Nephron progenitor cell (in vitro differentiated cells): ENCODE data around the gene SERGEF.

Experiments used
- DNase-seq: peaks from one replicate; pipeline ENCODE4 v3.0.0; 2021
- H3K27ac Mint-ChIP-seq: 2 replicates; pipeline ENCODE4 v1.8.0; 2021; ENCODE audit warnings: mild to moderate bottlenecking, moderate library complexity, mixed read lengths
- H3K27me3 Mint-ChIP-seq: 2 replicates; pipeline ENCODE4 v1.8.0; 2021; ENCODE audit warnings: mild to moderate bottlenecking, low read depth, mixed read lengths; ENCODE audit not compliant: poor library complexity
- H3K36me3 Mint-ChIP-seq: 2 replicates; pipeline ENCODE4 v1.8.0; 2021; ENCODE audit warnings: low read depth, mixed read lengths
- H3K4me1 Mint-ChIP-seq: 2 replicates; pipeline ENCODE4 v1.8.0; 2021; ENCODE audit warnings: mixed read lengths
- H3K4me3 Mint-ChIP-seq: 2 replicates; pipeline ENCODE4 v1.8.0; 2021; ENCODE audit warnings: mild to moderate bottlenecking, moderate library complexity, mixed read lengths
- H3K9me3 Mint-ChIP-seq: 2 replicates; pipeline ENCODE4 v1.8.0; 2021; ENCODE audit warnings: mild to moderate bottlenecking, moderate library complexity, mixed read lengths
- CTCF ChIP-seq: fragments of 200-600 bp; sonication (generic); IDR thresholded peaks from 2 replicates; pipeline ENCODE4 v1.5.0; 2021; ENCODE audit warnings: antibody characterized with exemption

The SERGEF gene

GRCh38 chr11:17774232-17775034 is 238.4 kb downstream of the SERGEF start:
- H3K4me3 Mint-ChIP-seq: no peak overlapping the region
- H3K27ac Mint-ChIP-seq: no peak overlapping the region
- peaks cover 44% of the 10 kb centered on the region for H3K4me1 Mint-ChIP-seq
- TF ChIP-seq CTCF: no peak
- no peaks in the 10 kb centered on the region for H3K36me3 Mint-ChIP-seq
- H3K9me3 Mint-ChIP-seq: no peaks in the 10 kb centered on the region
- no peak for DNase-seq
- peaks cover 28% of the 10 kb centered on the region for H3K27me3 Mint-ChIP-seq

- Mint-ChIP-seq H3K4me1 (peaks cover 51% of the 10 kb centered on the region), H3K36me3 (no peaks in the 10 kb centered on the region), H3K4me3 (no peak overlapping the region), H3K9me3 (no peaks in the 10 kb centered on the region), H3K27ac (no peak overlapping the region), H3K27me3 (peaks cover 35% of the 10 kb centered on the region)
- no peak for TF ChIP-seq CTCF
- no peak for DNase-seq
Observed at GRCh38 chr11:17773674-17774073, 239.2 kb downstream of the SERGEF start.

GRCh38 chr11:17772704-17773600 is 239.9 kb downstream of the SERGEF start:
- DNase-seq: peak; percentile 3
- no peak overlapping the region for H3K27ac Mint-ChIP-seq
- H3K4me3 Mint-ChIP-seq: no peak overlapping the region
- H3K27me3 Mint-ChIP-seq: peaks cover 35% of the 10 kb centered on the region
- H3K9me3 Mint-ChIP-seq: no peaks in the 10 kb centered on the region
- peaks cover 51% of the 10 kb centered on the region for H3K4me1 Mint-ChIP-seq
- TF ChIP-seq CTCF: no peak
- H3K36me3 Mint-ChIP-seq: no peaks in the 10 kb centered on the region

GRCh38 chr11:17771841-17772401 is 240.9 kb downstream of the SERGEF start:
- DNase-seq: peak; percentile 0
- H3K27me3 Mint-ChIP-seq: peaks cover 32% of the 10 kb centered on the region
- no peak overlapping the region for H3K4me3 Mint-ChIP-seq
- no peak for TF ChIP-seq CTCF
- H3K4me1 Mint-ChIP-seq: peaks cover 50% of the 10 kb centered on the region
- no peaks in the 10 kb centered on the region for H3K36me3 Mint-ChIP-seq
- H3K27ac Mint-ChIP-seq: no peak overlapping the region
- no peaks in the 10 kb centered on the region for H3K9me3 Mint-ChIP-seq

GRCh38 chr11:17771415-17771814 is 241.4 kb downstream of the SERGEF start:
- Mint-ChIP-seq H3K27me3 (peaks cover 28% of the 10 kb centered on the region), H3K9me3 (no peaks in the 10 kb centered on the region), H3K27ac (no peak overlapping the region), H3K4me3 (no peak overlapping the region), H3K4me1 (peaks cover 50% of the 10 kb centered on the region), H3K36me3 (no peaks in the 10 kb centered on the region)
- no peak for TF ChIP-seq CTCF
- DNase-seq: peak; percentile 2
